Left ventricle myocardium inferior (tissue), 1 donor: Measurements from ENCODE around the gene RAB11FIP4. TPM values are rescaled to one million over a fixed set of nuclear protein-coding genes. Genes with fewer than 3 reads are reported as not detected.
A peak's percentile ranks its signal among the peaks of the same experiment; 100 is the strongest.

Experiments used
- DNase-seq: peaks from one replicate; pipeline ENCODE4 v3.0.0-alpha.2; 2020
- H3K27ac ChIP-seq: fragments of 200-600 bp; replicated peaks from 2 replicates; pipeline ENCODE4 v1.8.0; 2021
- H3K27me3 ChIP-seq: fragments of 200-600 bp; 2 replicates; pipeline ENCODE4 v1.8.0; 2021; ENCODE audit warnings: low read depth
- H3K36me3 ChIP-seq: fragments of 200-600 bp; 2 replicates; pipeline ENCODE4 v1.8.0; 2021
- H3K4me1 ChIP-seq: fragments of 200-600 bp; 2 replicates; pipeline ENCODE4 v1.8.0; 2021
- H3K4me3 ChIP-seq: fragments of 200-600 bp; 2 replicates; pipeline ENCODE4 v1.8.0; 2021; ENCODE audit warnings: mild to moderate bottlenecking, moderate library complexity
- H3K9me3 ChIP-seq: fragments of 200-600 bp; replicated peaks from 2 replicates; pipeline ENCODE4 v1.8.0; 2021
- CTCF ChIP-seq: fragments of 200-600 bp; IDR thresholded peaks from 2 replicates; pipeline ENCODE4 v1.8.0; 2021; ENCODE audit warnings: antibody characterized with exemption, mild to moderate bottlenecking, borderline replicate concordance
- intact Hi-C: fragments of 100-400 bp; cut with micrococcal nuclease; formaldehyde crosslinking; loops from one replicate; pipeline ENCODE4 v1.11.0; 2022
- total RNA-seq: library from RNA; stranded (reverse); fragmentation: NEBNext Ultra II Directional; extraction: Animal tissue kit (Norgen Biotek cat#: 25700); gene quantifications from one replicate; pipeline ENCODE4 v1.2.1, GENCODE V29; 2021
- donor health status: DM: no; HTN: yes; CAD: no; lungs with severe emphysema.

The RAB11FIP4 gene
- total RNA-seq, 1 donor from 2014 or later = 8.3 TPM

- Histone ChIP-seq H3K27me3 (peaks cover 9% of the 10 kb centered on the region), H3K4me1 (peaks cover 52% of the 10 kb centered on the region), H3K9me3 (no peaks in the 10 kb centered on the region), H3K4me3 (no peak overlapping the region), H3K27ac (peak overlapping the region; percentile 47), H3K36me3 (no peaks in the 10 kb centered on the region)
- TF ChIP-seq CTCF = no peak
- no peak for DNase-seq
- intact Hi-C loops = no loop called here
Measured at GRCh38 chr17:31495022-31495885, 103.8 kb downstream of the RAB11FIP4 start.

GRCh38 chr17:31496097-31496496 lies 104.6 kb downstream of the RAB11FIP4 start:
- peaks cover 54% of the 10 kb centered on the region for H3K4me1 ChIP-seq

GRCh38 chr17:31496601-31497000 lies 105.1 kb downstream of the RAB11FIP4 start:
- DNase-seq = no peak
- intact Hi-C loops = no loop called here
- peaks cover 49% of the 10 kb centered on the region for H3K4me1 ChIP-seq
- no peak overlapping the region for H3K27ac ChIP-seq
- no peaks in the 10 kb centered on the region for H3K36me3 ChIP-seq
- no peak for TF ChIP-seq CTCF
- H3K27me3 ChIP-seq = peaks cover 4% of the 10 kb centered on the region
- no peak overlapping the region for H3K4me3 ChIP-seq
- no peaks in the 10 kb centered on the region for H3K9me3 ChIP-seq

More at GRCh38 chr17:31496097-31496496, 104.6 kb downstream of the RAB11FIP4 start:
- H3K27me3 ChIP-seq = peaks cover 4% of the 10 kb centered on the region
- DNase-seq = no peak
- H3K9me3 ChIP-seq = no peaks in the 10 kb centered on the region
- no peak for TF ChIP-seq CTCF
- H3K36me3 ChIP-seq = no peaks in the 10 kb centered on the region
- intact Hi-C loops = no loop called here
- no peak overlapping the region for H3K27ac ChIP-seq
- no peak overlapping the region for H3K4me3 ChIP-seq

GRCh38 chr17:31497431-31497830 lies 106.0 kb downstream of the RAB11FIP4 start:
- Histone ChIP-seq H3K36me3 (no peaks in the 10 kb centered on the region), H3K4me3 (no peak overlapping the region), H3K9me3 (no peaks in the 10 kb centered on the region), H3K27ac (no peak overlapping the region), H3K27me3 (peaks cover 4% of the 10 kb centered on the region), H3K4me1 (peaks cover 40% of the 10 kb centered on the region)
- no peak for DNase-seq
- intact Hi-C loops = no loop called here
- no peak for TF ChIP-seq CTCF

GRCh38 chr17:31497994-31498826 lies 106.7 kb downstream of the RAB11FIP4 start:
- Histone ChIP-seq H3K27me3 (peaks cover 4% of the 10 kb centered on the region), H3K9me3 (no peaks in the 10 kb centered on the region), H3K27ac (no peak overlapping the region), H3K4me1 (peaks cover 36% of the 10 kb centered on the region), H3K4me3 (no peak overlapping the region), H3K36me3 (no peaks in the 10 kb centered on the region)
- no peak for TF ChIP-seq CTCF
- intact Hi-C loops = no loop called here
- no peak for DNase-seq
